H9 (cell line): ENCODE measurements around the gene GNRHR. TPM values are rescaled to one million over a fixed set of nuclear protein-coding genes. Genes with fewer than 3 reads are reported as not detected.

ENCODE experiments used
- DNase-seq: peaks from one replicate; pipeline ENCODE4 v3.0.0-alpha.2; 2017
- H2AFZ ChIP-seq: one replicate; pipeline ENCODE4 v1.6.1; 2013; ENCODE audit warnings: mild to moderate bottlenecking, low read length, control low read depth, moderate library complexity
- H2AK5ac ChIP-seq: 2 replicates; pipeline ENCODE4 v1.6.1; 2013; ENCODE audit warnings: low read length, control low read depth, mixed read lengths; ENCODE audit not compliant: insufficient read length
- H2BK120ac ChIP-seq: one replicate; pipeline ENCODE4 v1.6.1; 2013; ENCODE audit warnings: low read depth, mild to moderate bottlenecking, low read length, control low read depth, inconsistent platforms; ENCODE audit not compliant: poor library complexity, severe bottlenecking
- H2BK12ac ChIP-seq: 2 replicates; pipeline ENCODE4 v1.6.1; 2013; ENCODE audit warnings: low read length, control low read depth, mixed read lengths, low read depth; ENCODE audit not compliant: insufficient read length
- H2BK15ac ChIP-seq: 2 replicates; pipeline ENCODE4 v1.6.1; 2013; ENCODE audit warnings: low read depth, low read length, control low read depth
- H2BK20ac ChIP-seq: one replicate; pipeline ENCODE4 v1.6.1; 2013; ENCODE audit warnings: low read depth, mild to moderate bottlenecking, low read length, control low read depth, inconsistent platforms; ENCODE audit not compliant: poor library complexity, severe bottlenecking
- H2BK5ac ChIP-seq: 2 replicates; pipeline ENCODE4 v1.6.1; 2013; ENCODE audit warnings: low read length, control low read depth, mixed read lengths; ENCODE audit not compliant: insufficient read length
- H3K14ac ChIP-seq: 2 replicates; pipeline ENCODE4 v1.6.1; 2013; ENCODE audit warnings: low read length, control low read depth; ENCODE audit not compliant: insufficient read depth
- H3K18ac ChIP-seq: 2 replicates; pipeline ENCODE4 v1.6.1; 2013; ENCODE audit warnings: low read depth, mild to moderate bottlenecking, mixed read lengths, low read length, control low read depth; ENCODE audit not compliant: insufficient read length
- H3K23ac ChIP-seq: 2 replicates; pipeline ENCODE4 v1.6.1; 2013; ENCODE audit warnings: low read length, control low read depth, mixed read lengths, low read depth; ENCODE audit not compliant: insufficient read length
- H3K23me2 ChIP-seq: 2 replicates; pipeline ENCODE4 v1.6.1; 2013; ENCODE audit warnings: low read depth, mild to moderate bottlenecking, mixed read lengths, low read length, control low read depth; ENCODE audit not compliant: insufficient read length, poor library complexity, severe bottlenecking
- H3K27ac ChIP-seq: 2 replicates; pipeline ENCODE4 v1.5.1; 2013; ENCODE audit warnings: low read length, control low read depth, mixed read lengths, low read depth; ENCODE audit not compliant: insufficient read length
- H3K27me3 ChIP-seq: 2 replicates; pipeline ENCODE4 v1.6.1; 2013; ENCODE audit warnings: low read length, control low read depth, inconsistent platforms; ENCODE audit not compliant: insufficient read depth
- H3K4ac ChIP-seq: 2 replicates; pipeline ENCODE4 v1.6.1; 2013; ENCODE audit warnings: low read depth, mild to moderate bottlenecking, control low read depth, inconsistent platforms, low read length, moderate library complexity
- H3K4me1 ChIP-seq: 2 replicates; pipeline ENCODE4 v1.6.1; 2013; ENCODE audit warnings: low read length, control low read depth, inconsistent platforms; ENCODE audit not compliant: insufficient read depth
- H3K4me2 ChIP-seq: 2 replicates; pipeline ENCODE4 v1.6.1; 2013; ENCODE audit warnings: low read length, control low read depth, mixed read lengths; ENCODE audit not compliant: insufficient read length, insufficient read depth
- H3K56ac ChIP-seq: 2 replicates; pipeline ENCODE4 v1.6.1; 2013; ENCODE audit warnings: low read depth, mild to moderate bottlenecking, mixed read lengths, low read length, control low read depth; ENCODE audit not compliant: insufficient read length
- H3K79me1 ChIP-seq: 2 replicates; pipeline ENCODE4 v1.6.1; 2013; ENCODE audit warnings: low read depth, mild to moderate bottlenecking, moderate library complexity, low read length, control low read depth, inconsistent platforms; ENCODE audit not compliant: insufficient read depth, poor library complexity, severe bottlenecking
- H3K79me2 ChIP-seq: 2 replicates; pipeline ENCODE4 v1.6.1; 2013; ENCODE audit warnings: low read length, control low read depth, inconsistent platforms; ENCODE audit not compliant: insufficient read depth
- H3K9ac ChIP-seq: 2 replicates; pipeline ENCODE4 v1.6.1; 2013; ENCODE audit warnings: low read length, control low read depth, mixed read lengths; ENCODE audit not compliant: insufficient read length; ENCODE audit errors: extremely low read depth
- H3K9me3 ChIP-seq: one replicate; pipeline ENCODE4 v1.6.1; 2013; ENCODE audit warnings: low read depth, low read length, inconsistent platforms; ENCODE audit not compliant: control insufficient read depth
- H3T11ph ChIP-seq: one replicate; pipeline ENCODE4 v1.6.1; 2013; ENCODE audit warnings: mild to moderate bottlenecking, low read length, control low read depth, inconsistent platforms
- H4K20me1 ChIP-seq: one replicate; pipeline ENCODE4 v1.6.1; 2013; ENCODE audit not compliant: control insufficient read depth, insufficient read length, insufficient read depth
- H4K5ac ChIP-seq: 2 replicates; pipeline ENCODE4 v1.6.1; 2013; ENCODE audit warnings: low read depth, mild to moderate bottlenecking, mixed read lengths, low read length, control low read depth; ENCODE audit not compliant: insufficient read length
- H4K8ac ChIP-seq: replicated peaks from 2 replicates; pipeline ENCODE4 v1.6.1; 2013; ENCODE audit warnings: low read length, control low read depth, mixed read lengths, low read depth; ENCODE audit not compliant: insufficient read length
- H4K91ac ChIP-seq: 2 replicates; pipeline ENCODE4 v1.6.1; 2013; ENCODE audit warnings: low read depth, mild to moderate bottlenecking, moderate library complexity, mixed read lengths, low read length, control low read depth; ENCODE audit not compliant: insufficient read length
- H3K27ac Mint-ChIP-seq, 3 experiments: 2 replicates in 2 of 3; 3 replicates in 1 of 3; pipeline ENCODE4 v1.8.0; 2020 to 2021; ENCODE audit warnings: mixed read lengths in 3 of 3, mild to moderate bottlenecking in 1 of 3, moderate library complexity in 1 of 3
- H3K27me3 Mint-ChIP-seq: 2 replicates; pipeline ENCODE4 v1.8.0; 2021; ENCODE audit warnings: low read depth, mild to moderate bottlenecking, moderate library complexity, mixed read lengths
- H3K36me3 Mint-ChIP-seq, 3 experiments: 2 replicates in 2 of 3; 3 replicates in 1 of 3; pipeline ENCODE4 v1.8.0; 2020 to 2021; ENCODE audit warnings: low read depth in 3 of 3, mixed read lengths in 3 of 3; ENCODE audit not compliant: insufficient read depth in 1 of 3
- H3K4me1 Mint-ChIP-seq, 2 experiments: 2 replicates each; pipeline ENCODE4 v1.8.0; 2020; ENCODE audit warnings: mixed read lengths in 2 of 2
- H3K4me3 Mint-ChIP-seq, 2 experiments: 2 replicates in 1 of 2; 3 replicates in 1 of 2; pipeline ENCODE4 v1.8.0; 2020 to 2021; ENCODE audit warnings: mild to moderate bottlenecking in 2 of 2, mixed read lengths in 2 of 2, moderate library complexity in 1 of 2
- H3K9me3 Mint-ChIP-seq, 2 experiments: 2 replicates in 1 of 2; 3 replicates in 1 of 2; pipeline ENCODE4 v1.8.0; 2020; ENCODE audit warnings: mild to moderate bottlenecking in 2 of 2, mixed read lengths in 2 of 2, moderate library complexity in 1 of 2
- CTCF ChIP-seq: fragments of 200-600 bp; sonication (generic); conservative IDR thresholded peaks from 3 replicates; pipeline ENCODE4 v1.8.0; 2021; ENCODE audit warnings: antibody characterized with exemption, mild to moderate bottlenecking
- WGBS: extraction: QIAGEN DNeasy Blood & Tissue Kit; methylation state at CpG from one replicate; pipeline ENCODE4 v1.1.7; 2013; ENCODE audit warnings: missing lambda C conversion rate, low lambda C conversion rate, mixed read lengths; ENCODE audit not compliant: insufficient read length; ENCODE audit errors: extremely low coverage; 5-methylcytosine and 5-hydroxymethylcytosine counted together
- total RNA-seq: library from RNA; stranded (reverse); gene quantifications from 2 replicates; pipeline ENCODE4 v1.2.1, GENCODE V29; 2021

GNRHR gene
- total RNA-seq, 1 experiment from 2014 or later: not detected

DNA sequence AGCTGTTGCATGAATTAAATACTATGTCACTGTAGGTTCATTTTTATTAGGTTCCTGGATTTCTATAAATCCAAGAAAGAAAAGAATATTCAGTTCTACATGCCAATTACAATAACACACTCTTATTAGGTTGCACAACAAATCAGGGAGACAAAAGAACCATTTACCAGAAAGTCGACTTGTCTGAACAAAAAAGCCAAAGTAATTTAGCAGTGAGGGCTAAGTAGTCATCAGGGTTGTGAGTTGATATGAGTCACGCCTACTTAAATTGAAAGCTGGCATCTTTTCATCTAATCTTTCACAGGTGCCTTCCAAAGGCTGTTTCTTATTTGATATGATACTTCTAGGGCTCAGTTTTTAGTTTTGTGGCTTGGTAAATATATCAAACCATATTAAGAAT, 25.4 kb upstream of the GNRHR start:
- Histone ChIP-seq H3K9ac (no peak overlapping the region), H2BK120ac (no peak overlapping the region), H3K27me3 (no peaks in the 10 kb centered on the region), H3K27ac (no peak overlapping the region), H2BK20ac (no peak overlapping the region), H3K23ac (no peak overlapping the region), H3K79me2 (no peaks in the 10 kb centered on the region), H3K23me2 (no peaks in the 10 kb centered on the region), H4K8ac (no peak overlapping the region), H2AFZ (no peak overlapping the region), H3K56ac (no peak overlapping the region), H3K79me1 (no peaks in the 10 kb centered on the region), H3K4me2 (no peak overlapping the region), H3K14ac (no peak overlapping the region), H2BK5ac (no peak overlapping the region), H3K4me1 (no peaks in the 10 kb centered on the region), H3K18ac (no peak overlapping the region), H4K91ac (no peak overlapping the region), H3T11ph (no peak overlapping the region), H2AK5ac (no peak overlapping the region), H4K20me1 (no peaks in the 10 kb centered on the region), H3K9me3 (no peaks in the 10 kb centered on the region), H2BK15ac (no peak overlapping the region), H3K4ac (no peak overlapping the region), H4K5ac (no peak overlapping the region), H2BK12ac (no peak overlapping the region)
- no peak overlapping the region for H3K4me3 Mint-ChIP-seq
- no peaks in the 10 kb centered on the region for H3K36me3 Mint-ChIP-seq
- WGBS: no CpG with 5 or more reads among the region's 2 CpGs
- peaks cover 2 to 6% of the 10 kb centered on the region in 2 experiments; a peak in 3 of 4 replicates for H3K4me1 Mint-ChIP-seq
- H3K27ac Mint-ChIP-seq: no peak overlapping the region; a peak in 1 of 7 replicates
- no peaks in the 10 kb centered on the region for H3K9me3 Mint-ChIP-seq
- H3K27me3 Mint-ChIP-seq: no peaks in the 10 kb centered on the region
- DNase-seq: no peak
- TF ChIP-seq CTCF: no peak
